ENCODE results near the gene ARFRP1. TPM values are rescaled to one million over a fixed set of nuclear protein-coding genes. Genes with fewer than 3 reads are reported as not detected.

The ARFRP1 gene
- polyA plus RNA-seq, 1 experiment, result 23.8 TPM

GRCh38 chr20:63659370-63659769 is 48.4 kb downstream of the ARFRP1 start:
- H3K9me3 ChIP-seq (ENCODE audit: control insufficient read depth, insufficient read depth, low read length), result no peaks in the 10 kb centered on the region; the same call in 1 of the 2 replicates
- POLR2A ChIA-PET, result no interaction called here
- H3K4me3 ChIP-seq (ENCODE audit: low read depth, low read length), result peak overlapping the region; percentile 89
- H3K27me3 ChIP-seq (ENCODE audit: control insufficient read depth, insufficient read depth, low read length), result no peaks in the 10 kb centered on the region
- CTCF ChIA-PET, result no interaction called here
- no peak for DNase-seq (ENCODE audit: low read depth, low spot score)
- TF ChIP-seq CTCF (IDR thresholded peaks at IDR 0.05; ENCODE audit: low read depth, low read length), result no peak
- H3K27ac ChIP-seq (ENCODE audit: low read depth, low read length), result peak overlapping the region; percentile 81

- CTCF ChIA-PET, result no interaction called here
- no peaks in the 10 kb centered on the region for H3K27me3 ChIP-seq (ENCODE audit: control insufficient read depth, insufficient read depth, low read length)
- TF ChIP-seq CTCF (IDR thresholded peaks at IDR 0.05; ENCODE audit: low read depth, low read length), result no peak
- no peaks in the 10 kb centered on the region; the same call in 1 of the 2 replicates for H3K9me3 ChIP-seq (ENCODE audit: control insufficient read depth, insufficient read depth, low read length)
- DNase-seq (ENCODE audit: low read depth, low spot score), result no peak
- H3K27ac ChIP-seq (ENCODE audit: low read depth, low read length), result peak overlapping the region; percentile 81
- POLR2A ChIA-PET, result interaction anchor here (0.7 to 1.7 kb wide), 7 partner anchors 10 to 206 kb away, joined by 3 to 14 read pairs (median 8); partner anchors contain the start of genes ARFRP1, GMEB2, PPDPF and TPD52L2
- peak overlapping the region; percentile 89 for H3K4me3 ChIP-seq (ENCODE audit: low read depth, low read length)
Observed at GRCh38 chr20:63658749-63659187, 49.0 kb downstream of the ARFRP1 start.

- DNase-seq (ENCODE audit: low read depth, low spot score), result peak; percentile 74
- CTCF ChIA-PET, result no interaction called here
- no peaks in the 10 kb centered on the region for H3K27me3 ChIP-seq (ENCODE audit: control insufficient read depth, insufficient read depth, low read length)
- H3K27ac ChIP-seq (ENCODE audit: low read depth, low read length), result peak within 1 kb of the TSS; percentile 81
- POLR2A ChIA-PET, result interaction anchor here (0.7 to 1.7 kb wide), 7 partner anchors 11 to 207 kb away, joined by 3 to 14 read pairs (median 8); partner anchors contain the start of genes ARFRP1, GMEB2, PPDPF and TPD52L2
- peak within 1 kb of the TSS; percentile 89 for H3K4me3 ChIP-seq (ENCODE audit: low read depth, low read length)
- no peak for TF ChIP-seq CTCF (IDR thresholded peaks at IDR 0.05; ENCODE audit: low read depth, low read length)
- H3K9me3 ChIP-seq (ENCODE audit: control insufficient read depth, insufficient read depth, low read length), result no peaks in the 10 kb centered on the region; the same call in 1 of the 2 replicates
Observed at GRCh38 chr20:63657937-63658748, 49.6 kb downstream of the ARFRP1 start, which contains the start of gene RTEL1. Gene RTEL1 (plus strand): TSS chr20:63658312. CDS start chr20:63659403, 1,091 bp downstream.

GRCh38 chr20:63657260-63657936 is 50.4 kb downstream of the ARFRP1 start:
- POLR2A ChIA-PET, result interaction anchor here (1.2 to 1.7 kb wide), 3 partner anchors 25 to 120 kb away, joined by 3 to 14 read pairs (median 9); partner anchors contain the start of gene GMEB2
- Histone ChIP-seq H3K27ac (ENCODE audit: low read depth, low read length) (peak overlapping the region; percentile 81), H3K9me3 (ENCODE audit: control insufficient read depth, insufficient read depth, low read length) (no peaks in the 10 kb centered on the region; the same call in 1 of the 2 replicates), H3K4me3 (ENCODE audit: low read depth, low read length) (peak overlapping the region; percentile 89), H3K27me3 (ENCODE audit: control insufficient read depth, insufficient read depth, low read length) (no peaks in the 10 kb centered on the region)
- CTCF ChIA-PET, result no interaction called here
- no peak for TF ChIP-seq CTCF (IDR thresholded peaks at IDR 0.05; ENCODE audit: low read depth, low read length)
- DNase-seq (ENCODE audit: low read depth, low spot score), result no peak
